ENCODE measurements around the gene OSBP2.
"Not testable (repeated sequence)": the region's sequence is repeated elsewhere in the genome, so short reads cannot be mapped to it uniquely, and the experiment has no call there.

OSBP2 gene

GRCh38 chr22:30705710-30706651 lies 11.3 kb downstream of the OSBP2 start:
- FAIRE-seq (no peak), DNase-seq (ENCODE audit: insufficient read length, low spot score) (no peak)
- TF ChIP-seq, protein P1, sequence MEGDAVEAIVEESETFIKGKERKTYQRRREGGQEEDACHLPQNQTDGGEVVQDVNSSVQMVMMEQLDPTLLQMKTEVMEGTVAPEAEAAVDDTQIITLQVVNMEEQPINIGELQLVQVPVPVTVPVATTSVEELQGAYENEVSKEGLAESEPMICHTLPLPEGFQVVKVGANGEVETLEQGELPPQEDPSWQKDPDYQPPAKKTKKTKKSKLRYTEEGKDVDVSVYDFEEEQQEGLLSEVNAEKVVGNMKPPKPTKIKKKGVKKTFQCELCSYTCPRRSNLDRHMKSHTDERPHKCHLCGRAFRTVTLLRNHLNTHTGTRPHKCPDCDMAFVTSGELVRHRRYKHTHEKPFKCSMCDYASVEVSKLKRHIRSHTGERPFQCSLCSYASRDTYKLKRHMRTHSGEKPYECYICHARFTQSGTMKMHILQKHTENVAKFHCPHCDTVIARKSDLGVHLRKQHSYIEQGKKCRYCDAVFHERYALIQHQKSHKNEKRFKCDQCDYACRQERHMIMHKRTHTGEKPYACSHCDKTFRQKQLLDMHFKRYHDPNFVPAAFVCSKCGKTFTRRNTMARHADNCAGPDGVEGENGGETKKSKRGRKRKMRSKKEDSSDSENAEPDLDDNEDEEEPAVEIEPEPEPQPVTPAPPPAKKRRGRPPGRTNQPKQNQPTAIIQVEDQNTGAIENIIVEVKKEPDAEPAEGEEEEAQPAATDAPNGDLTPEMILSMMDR (IDR thresholded peaks at IDR 0.05; ENCODE audit: insufficient read depth, missing control alignments), result no peak

DNA sequence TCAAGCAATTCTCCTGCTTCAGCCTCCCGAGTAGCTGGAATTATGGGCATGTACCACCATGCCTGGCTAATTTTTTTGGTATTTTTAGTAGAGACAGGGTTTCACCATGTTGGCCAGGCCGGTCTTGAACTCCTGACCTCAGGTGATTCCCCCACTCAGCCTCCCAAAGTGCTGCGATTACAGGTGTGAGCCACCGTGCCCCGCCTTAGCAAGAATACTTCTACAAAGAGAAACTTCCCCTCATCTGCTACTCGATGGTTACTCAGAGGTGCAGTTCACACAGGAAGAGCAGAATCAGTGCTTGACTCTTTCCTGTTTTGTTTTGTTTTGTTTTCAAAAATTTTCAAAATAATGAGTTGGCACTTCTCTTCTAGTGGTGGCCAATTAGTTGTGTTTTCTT lies 15.3 kb downstream of the OSBP2 start:
- not testable (repeated sequence) for FAIRE-seq; DNase-seq (ENCODE audit: insufficient read length, low spot score)

DNA sequence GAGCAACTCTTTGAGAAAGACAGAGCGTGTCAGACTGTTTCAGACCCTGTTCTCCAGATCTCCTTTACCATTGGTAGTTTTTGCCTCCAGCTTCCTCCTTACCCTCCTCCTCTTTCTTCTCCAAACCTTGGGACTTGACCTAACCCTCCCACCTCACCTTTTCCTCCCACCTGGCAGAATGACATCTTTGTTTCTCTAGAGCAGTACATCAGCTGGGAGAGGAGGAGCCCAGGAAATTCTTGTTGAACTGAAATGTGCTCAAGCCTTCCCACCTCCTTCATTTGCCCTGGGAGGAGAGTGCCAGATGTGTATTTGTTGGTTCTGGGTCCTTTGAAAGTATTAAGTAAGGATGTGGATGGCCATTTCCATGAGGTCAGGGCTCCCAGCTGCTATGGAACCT lies 17.4 kb downstream of the OSBP2 start:
- TF ChIP-seq, protein P1 (IDR thresholded peaks at IDR 0.05; ENCODE audit: insufficient read depth, missing control alignments), result no peak
- no peak for FAIRE-seq
- no peak for DNase-seq (ENCODE audit: insufficient read length, low spot score)

- no peak for DNase-seq (ENCODE audit: insufficient read length, low spot score)
- no peak for FAIRE-seq
- TF ChIP-seq, protein P1 (IDR thresholded peaks at IDR 0.05; ENCODE audit: insufficient read depth, missing control alignments), result no peak
Measured at GRCh38 chr22:30714062-30714461, 19.4 kb downstream of the OSBP2 start.

DNA sequence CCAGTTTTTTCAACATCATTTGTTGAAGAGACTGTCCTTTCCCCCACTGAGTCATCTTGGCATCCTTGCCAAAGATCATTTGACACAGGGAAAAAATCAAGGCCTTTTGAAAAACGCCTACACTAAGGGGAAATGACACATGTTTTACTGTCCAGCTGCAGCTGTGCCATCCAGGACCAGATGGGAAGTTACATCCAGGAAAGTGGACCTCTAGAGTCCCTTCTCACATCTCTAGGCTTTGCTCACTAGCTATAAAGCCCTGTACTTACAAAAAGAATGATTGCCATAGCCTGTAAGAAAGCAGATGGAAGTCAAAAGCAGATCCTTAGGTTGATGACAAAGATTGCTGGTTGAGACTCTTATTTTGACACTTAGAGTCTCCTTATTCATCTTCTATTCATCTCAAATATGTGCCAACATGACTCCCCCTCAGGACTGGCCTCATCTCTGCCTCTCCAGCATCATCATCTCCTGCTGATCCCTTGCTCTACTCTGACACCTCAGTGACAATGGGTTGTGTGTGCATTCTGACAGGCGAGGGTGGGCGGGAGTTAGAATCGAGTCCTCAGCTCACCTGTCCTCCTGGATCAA lies 22.8 kb downstream of the OSBP2 start:
- TF ChIP-seq, protein P1 (IDR thresholded peaks at IDR 0.05; ENCODE audit: insufficient read depth, missing control alignments), result no peak
- no peak for FAIRE-seq
- DNase-seq (ENCODE audit: insufficient read length, low spot score), result no peak

DNA sequence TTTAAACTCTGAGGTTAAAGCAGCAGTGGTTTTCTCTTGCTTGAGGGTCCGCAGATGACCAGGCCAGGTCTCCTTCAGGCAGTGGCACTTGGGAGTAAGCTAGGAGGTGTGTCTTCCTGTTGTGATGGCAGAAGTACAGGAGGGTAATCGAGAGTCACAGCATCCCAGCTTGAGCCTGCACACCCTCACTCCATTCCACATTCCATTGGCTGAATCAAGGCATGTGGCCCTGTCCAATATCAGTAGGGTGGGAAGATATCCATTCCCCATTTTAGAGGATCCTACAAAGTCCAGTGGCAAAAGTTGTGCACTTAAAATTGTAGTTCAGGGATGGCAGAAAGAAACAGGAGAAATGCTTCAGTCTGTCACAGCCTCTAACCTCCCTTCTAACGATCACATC lies 23.3 kb downstream of the OSBP2 start:
- TF ChIP-seq, protein P1 (IDR thresholded peaks at IDR 0.05; ENCODE audit: insufficient read depth, missing control alignments), result no peak
- FAIRE-seq, result no peak

GRCh38 chr22:30718491-30718890 lies 23.8 kb downstream of the OSBP2 start:
- DNase-seq (ENCODE audit: insufficient read length, low spot score) (no peak), FAIRE-seq (no peak)
- TF ChIP-seq, protein P1 (IDR thresholded peaks at IDR 0.05; ENCODE audit: insufficient read depth, missing control alignments), result no peak

More for the DNA sequence above, 23.3 kb downstream of the OSBP2 start:
- no peak for DNase-seq (ENCODE audit: insufficient read length, low spot score)
